Panc1 (cell line): ENCODE data around the gene C17orf100.

ENCODE experiments used
- POLR2AphosphoS5 ChIP-seq: IDR thresholded peaks from 2 replicates; pipeline ENCODE4 v1.6.1; 2012; ENCODE audit warnings: mild to moderate bottlenecking, low read depth, low read length, moderate library complexity
- SIN3A ChIP-seq: IDR thresholded peaks from 2 replicates; pipeline ENCODE4 v1.6.1; 2012; ENCODE audit warnings: low read depth, mild to moderate bottlenecking, low read length, moderate library complexity, borderline replicate concordance; ENCODE audit not compliant: insufficient read depth
- TCF7L2 ChIP-seq: IDR thresholded peaks from 2 replicates; pipeline ENCODE4 v1.6.1; 2011; ENCODE audit warnings: mild to moderate bottlenecking, low read depth, low read length, inconsistent platforms
- TF ChIP-seq, protein P1 (sequence below): fragments of 450-650 bp; IDR thresholded peaks from 2 replicates; pipeline ENCODE4 v1.5.1; 2017; ENCODE audit warnings: mild to moderate bottlenecking

DNA sequence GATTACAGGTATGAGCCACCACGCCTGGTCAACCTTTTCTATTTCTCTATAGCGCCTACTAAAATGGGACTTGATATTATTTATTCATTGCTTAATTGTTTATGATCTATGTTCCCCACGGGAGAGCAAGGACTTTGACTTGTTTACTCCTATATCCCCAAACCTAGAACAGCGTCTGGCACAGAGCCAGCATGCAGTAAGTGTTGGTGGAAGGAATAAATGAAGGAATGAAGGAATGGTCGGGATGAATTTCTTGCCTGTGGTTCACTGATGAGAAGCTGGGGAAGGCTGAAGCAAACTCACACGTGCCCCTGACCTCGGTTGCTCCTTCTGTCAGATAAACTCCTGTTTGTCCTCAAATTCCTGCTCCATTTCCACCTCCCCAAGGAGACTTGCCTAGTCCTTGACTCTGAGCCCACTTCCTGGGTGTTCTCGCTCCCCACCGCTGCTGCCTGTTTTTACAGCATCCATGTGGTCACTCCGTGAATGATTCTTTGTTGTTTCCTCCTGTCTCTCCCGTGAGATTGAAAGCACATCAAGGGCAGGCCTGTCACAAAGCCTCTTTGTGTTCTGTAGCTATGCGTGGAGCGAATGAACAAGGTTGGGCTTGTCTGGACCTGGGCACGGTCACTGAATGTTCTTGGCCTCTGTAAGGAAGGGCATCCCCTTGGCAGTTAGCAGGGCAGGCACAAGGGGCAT is 17.3 kb downstream of the C17orf100 start:
- TF ChIP-seq POLR2AphosphoS5 (no peak), TCF7L2 (no peak), SIN3A (no peak)
- TF ChIP-seq, protein P1, sequence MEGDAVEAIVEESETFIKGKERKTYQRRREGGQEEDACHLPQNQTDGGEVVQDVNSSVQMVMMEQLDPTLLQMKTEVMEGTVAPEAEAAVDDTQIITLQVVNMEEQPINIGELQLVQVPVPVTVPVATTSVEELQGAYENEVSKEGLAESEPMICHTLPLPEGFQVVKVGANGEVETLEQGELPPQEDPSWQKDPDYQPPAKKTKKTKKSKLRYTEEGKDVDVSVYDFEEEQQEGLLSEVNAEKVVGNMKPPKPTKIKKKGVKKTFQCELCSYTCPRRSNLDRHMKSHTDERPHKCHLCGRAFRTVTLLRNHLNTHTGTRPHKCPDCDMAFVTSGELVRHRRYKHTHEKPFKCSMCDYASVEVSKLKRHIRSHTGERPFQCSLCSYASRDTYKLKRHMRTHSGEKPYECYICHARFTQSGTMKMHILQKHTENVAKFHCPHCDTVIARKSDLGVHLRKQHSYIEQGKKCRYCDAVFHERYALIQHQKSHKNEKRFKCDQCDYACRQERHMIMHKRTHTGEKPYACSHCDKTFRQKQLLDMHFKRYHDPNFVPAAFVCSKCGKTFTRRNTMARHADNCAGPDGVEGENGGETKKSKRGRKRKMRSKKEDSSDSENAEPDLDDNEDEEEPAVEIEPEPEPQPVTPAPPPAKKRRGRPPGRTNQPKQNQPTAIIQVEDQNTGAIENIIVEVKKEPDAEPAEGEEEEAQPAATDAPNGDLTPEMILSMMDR = no peak
